NCI-H146 treated with DMSO at 0.1 percent for 48 hours (cell line): ENCODE data around the gene ITGA7.

Experiments
- DNase-seq: peaks from one replicate; lab custom pipeline; 2025; ENCODE audit not compliant: unreplicated experiment; lab: John Stamatoyannopoulos, UW

Gene ITGA7

DNA sequence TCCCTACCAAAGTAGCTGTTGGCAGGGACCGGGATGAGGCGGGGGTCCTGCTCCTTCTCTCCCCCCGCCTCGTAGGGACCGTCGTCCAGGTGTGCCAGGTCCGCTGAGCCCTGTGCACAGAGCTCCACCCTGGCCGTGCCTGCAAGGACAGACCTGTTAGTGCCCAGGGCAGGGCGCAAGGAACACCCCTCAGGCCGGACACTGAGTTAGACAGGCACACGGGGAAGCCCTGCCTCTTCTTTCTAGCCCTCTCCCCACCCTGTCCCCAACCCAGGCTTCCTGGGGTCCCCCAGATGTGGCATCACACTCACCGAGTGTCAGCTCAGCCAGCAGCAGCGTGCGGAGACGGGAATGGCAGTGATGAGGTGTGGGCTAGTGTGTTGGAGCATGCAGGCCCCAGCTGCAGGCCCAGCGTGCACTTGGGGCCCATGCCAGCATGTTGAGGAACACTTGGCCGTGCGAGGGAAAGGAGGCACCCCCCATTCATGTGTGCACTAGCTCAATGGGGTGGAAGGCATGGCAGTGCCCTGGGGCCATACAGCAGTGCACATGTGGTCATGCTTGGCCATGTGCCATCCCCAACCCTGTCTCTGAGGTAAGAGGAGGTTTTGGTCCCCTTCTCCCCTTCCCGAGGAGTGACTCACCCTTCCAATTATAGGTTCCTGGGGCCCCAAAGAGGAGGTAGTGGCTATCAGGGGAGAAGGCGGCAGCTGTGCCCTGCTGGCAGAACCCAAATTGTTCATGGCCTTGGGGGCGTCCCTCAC is 7.3 kb downstream of the ITGA7 start:
- DNase-seq = no peak

DNA sequence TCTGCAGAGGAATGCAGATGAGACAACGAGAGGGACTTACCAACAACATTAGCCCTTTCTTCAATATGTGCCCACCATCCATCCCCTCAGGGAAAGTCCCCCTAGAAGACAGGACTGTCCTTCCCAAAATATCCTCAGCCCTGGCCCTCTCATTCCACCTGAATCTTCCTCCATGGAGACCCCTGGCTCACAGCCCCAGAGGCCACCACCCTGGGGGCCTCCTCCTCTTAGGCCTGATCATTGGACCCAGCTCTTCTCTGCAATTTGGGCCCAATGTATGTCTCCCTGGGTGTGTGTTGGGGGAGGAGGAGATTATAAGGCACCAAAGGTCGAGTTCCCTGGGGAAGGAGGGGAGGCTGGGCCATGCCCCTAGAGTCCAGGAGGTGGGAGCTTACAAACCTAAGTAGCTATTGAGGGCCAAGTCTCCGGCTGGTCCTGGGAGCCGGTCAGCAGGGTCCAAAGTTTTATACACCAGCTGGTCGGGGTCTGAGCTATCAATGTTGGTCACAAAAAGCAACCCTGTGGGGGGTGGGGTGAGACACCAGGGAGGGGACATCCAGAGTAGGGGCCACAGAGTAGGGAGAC is 8.1 kb downstream of the ITGA7 start:
- DNase-seq = no peak

DNA sequence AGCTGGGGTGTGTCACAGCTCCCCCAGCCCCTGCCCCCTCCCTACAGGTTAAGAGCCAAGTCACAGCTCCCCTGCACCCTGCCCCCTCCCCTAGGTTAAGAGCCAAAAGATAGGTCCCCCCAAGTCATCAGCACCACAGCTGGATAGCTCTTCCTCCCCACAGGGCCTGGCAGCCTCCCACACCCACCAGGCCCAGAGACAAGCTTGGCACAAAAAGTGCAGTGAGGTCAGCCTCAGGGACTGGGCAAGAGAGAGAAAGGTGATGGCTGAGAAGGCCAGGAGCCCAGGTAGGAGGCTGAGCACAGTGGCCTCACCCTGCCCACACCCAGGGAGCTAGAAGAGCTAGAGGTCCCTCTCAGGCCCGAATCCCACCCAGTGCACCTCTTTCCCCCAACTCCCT is 8.7 kb downstream of the ITGA7 start:
- no peak for DNase-seq

DNA sequence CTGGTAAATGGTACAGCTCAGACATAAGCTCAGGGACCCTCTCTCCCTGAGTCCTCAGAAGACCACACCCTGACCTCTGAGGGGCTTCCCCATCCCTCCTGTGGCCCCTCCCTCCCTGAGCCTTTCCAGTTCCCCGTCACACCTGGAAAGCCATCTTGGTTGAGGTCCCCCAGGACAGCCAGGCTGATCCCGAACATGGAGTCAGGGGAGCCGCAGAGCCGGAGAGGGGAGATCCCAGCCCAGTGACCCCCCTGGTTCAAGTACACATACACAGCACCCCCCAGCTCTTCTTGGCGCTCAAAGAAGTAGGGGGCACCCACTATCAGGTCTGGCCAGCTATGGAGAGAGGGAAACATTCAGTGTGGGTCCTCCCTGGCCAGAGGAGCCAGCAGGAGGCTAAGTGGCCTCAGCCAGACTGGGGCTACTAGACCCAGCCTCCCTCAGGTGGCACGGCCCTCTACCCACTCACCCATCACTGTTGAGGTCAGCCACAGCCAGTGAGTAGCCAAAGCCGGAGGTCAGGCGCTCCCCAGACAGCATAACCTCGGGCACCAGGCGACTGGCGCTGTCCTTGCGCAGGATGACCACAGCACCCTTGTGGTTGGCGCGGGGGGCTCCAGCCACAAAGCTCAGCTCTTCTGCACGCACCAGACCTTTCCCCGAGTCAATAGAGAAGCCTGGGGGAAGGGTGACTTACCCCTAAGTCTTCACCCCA is 9.3 kb downstream of the ITGA7 start:
- DNase-seq = no peak

DNA sequence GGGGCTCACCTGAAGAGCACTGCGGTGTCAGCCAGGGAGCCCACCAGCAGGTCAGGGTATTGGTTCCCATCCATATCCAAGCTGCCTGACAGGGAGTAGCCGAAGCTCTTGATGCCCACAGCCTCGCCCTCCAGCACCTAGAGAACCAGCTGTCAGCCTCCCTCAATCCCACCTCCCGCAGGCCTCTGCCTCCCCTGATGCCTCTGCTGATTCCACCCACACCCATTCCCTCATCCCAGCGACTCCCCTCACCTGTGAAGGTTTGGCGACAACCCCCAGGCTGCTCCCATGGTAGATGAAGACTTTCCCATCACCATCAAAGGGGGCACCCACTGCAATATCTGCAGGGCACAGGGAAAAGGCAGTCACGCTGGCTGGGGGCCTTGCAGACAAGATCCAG is 10.0 kb downstream of the ITGA7 start:
- no peak for DNase-seq

DNA sequence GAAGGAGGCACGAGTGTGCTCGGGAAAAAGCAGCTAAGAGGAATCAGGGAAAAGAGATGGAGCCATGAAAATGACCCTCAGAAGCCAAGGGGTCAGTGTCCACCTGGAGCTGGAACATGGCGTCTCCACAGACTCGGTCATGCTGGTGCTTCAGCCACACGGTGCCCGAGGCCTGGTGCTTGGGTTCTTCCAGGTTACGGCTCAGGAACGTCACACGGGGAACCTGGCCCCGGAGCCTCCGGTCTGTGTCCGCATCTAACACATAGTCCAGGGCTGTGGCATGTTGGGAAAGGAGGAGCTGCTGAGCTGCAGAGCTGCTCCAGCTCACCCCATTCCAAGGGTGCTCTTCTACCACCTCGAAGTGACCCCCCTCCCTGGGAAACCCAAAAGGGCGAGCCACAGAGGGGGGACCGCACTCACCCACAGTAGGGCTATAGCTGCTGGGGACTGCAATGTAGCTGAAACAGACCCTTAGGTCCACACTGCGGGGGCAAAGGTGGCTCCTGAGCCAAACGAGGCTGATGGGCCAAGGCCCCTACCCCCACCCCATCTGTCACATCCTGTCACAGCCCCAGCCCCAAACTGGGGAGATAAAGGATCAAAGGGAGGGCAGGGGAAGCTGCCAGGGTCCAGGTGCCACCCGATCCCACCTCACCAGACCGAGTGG is 10.8 kb downstream of the ITGA7 start:
- DNase-seq = no peak

DNA sequence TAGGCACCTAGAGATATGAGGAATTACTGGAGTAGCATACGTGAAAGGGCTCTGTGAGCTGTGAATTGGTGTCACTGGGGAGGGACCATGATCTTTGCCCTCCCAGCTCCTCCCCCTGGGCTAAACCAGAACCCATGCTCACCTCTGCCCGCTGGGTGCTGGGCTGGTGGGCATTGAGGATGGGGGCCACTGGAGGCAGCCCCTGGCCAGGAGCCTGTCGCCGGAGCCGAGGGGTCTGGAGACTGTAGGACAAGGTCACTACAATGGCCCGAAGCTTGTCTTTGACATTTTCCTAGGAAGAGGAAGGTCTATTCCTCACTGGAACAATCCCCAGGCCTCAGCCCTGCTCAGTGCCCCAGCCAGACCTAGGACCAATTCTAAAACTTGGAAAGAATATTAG is 11.6 kb downstream of the ITGA7 start:
- DNase-seq = no peak

DNA sequence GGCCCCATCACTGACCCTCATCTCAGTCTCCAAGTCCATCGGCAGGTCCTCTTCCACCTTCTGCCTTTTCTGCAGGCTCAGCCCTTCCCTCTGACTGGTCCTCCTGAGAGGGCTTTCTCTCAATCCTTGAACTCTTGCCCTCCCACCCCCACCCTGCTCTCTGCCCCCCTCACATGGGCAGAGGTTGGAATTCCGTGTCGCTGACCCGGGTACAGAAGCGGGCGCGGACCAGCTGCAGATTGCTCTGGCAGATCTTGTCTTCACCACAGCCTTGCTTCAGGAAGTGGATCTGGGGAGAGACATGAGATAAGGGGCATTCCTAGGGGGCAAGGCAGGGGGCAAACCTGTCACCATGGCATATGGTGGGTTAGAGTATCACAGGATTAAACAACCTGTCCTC is 12.4 kb downstream of the ITGA7 start:
- no peak for DNase-seq

DNA sequence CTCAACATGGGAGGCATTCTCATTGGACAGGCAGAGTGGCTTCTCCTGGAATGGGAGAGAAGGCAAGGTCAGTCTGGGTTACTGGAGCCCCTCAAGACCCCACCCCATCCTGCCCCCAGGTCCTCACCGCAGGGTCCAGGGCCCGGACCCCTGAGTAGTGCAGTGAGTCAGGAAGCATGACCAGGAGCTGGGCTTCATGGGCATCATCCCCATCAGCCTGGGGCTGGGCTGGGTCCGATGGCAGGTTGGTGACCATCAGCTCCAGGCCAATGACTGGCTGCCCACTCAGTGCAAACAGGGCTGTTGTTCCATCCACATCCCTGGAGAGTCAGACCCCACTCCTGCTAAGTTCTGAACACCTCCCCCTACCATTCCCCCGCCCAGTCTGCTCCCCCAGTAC is 13.1 kb downstream of the ITGA7 start:
- DNase-seq = no peak

DNA sequence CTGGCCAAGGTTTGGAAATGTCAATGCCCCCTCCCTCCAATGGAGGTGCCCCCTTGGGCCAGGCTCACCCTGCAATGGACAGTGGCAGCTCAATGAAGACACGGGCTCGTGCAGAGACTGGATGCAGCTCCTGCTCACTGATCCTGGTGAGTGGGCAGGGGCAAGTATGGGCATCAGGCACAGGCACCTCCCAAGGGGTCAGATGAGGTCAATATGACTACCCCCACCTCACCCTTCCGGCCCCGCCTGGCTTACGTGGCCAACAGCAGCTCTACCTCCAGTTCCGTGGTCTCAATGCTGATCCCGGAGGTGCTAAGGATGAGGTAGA is 13.6 kb downstream of the ITGA7 start:
- DNase-seq = no peak

DNA sequence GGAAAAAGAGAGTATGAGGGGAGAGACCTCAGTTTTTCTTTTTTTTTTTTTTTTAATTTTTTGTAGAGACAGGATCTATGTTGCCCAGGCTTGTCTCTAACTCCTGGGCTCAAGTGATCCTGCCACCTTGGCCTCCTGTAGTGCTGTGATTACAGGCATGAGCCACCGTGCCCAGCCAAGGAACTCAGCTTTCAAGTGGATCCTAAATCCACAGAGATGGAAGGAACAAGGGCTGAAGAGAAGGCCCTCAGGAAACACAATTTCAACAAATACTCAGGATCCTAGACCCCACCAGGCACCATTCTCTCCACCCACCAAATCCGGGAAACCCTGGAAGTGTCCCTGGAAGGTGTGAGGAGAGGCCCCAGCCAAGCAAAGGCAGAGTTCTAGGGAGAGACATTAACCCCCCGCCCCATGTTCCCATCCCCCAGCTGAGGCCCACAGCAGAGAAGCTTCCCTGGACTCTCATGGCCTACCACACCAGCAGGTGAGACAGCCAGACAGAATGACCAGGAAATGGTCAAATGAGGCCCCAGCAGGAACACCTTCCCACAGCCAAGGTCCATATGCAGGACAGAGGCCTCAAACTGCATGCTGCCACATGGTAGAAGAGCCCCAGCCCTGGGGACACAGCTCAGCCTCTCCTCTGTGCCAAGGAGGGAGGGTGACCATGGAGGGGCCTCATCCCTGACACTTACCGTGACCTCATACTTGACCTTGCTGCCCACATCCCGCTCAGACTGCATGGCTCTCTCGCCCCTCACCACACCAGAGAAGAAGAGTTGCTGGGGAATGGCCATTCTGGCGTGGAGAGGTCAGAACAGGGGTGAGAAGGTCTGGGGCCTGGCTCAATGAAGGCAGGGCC is 14.1 kb downstream of the ITGA7 start:
- no peak for DNase-seq

DNA sequence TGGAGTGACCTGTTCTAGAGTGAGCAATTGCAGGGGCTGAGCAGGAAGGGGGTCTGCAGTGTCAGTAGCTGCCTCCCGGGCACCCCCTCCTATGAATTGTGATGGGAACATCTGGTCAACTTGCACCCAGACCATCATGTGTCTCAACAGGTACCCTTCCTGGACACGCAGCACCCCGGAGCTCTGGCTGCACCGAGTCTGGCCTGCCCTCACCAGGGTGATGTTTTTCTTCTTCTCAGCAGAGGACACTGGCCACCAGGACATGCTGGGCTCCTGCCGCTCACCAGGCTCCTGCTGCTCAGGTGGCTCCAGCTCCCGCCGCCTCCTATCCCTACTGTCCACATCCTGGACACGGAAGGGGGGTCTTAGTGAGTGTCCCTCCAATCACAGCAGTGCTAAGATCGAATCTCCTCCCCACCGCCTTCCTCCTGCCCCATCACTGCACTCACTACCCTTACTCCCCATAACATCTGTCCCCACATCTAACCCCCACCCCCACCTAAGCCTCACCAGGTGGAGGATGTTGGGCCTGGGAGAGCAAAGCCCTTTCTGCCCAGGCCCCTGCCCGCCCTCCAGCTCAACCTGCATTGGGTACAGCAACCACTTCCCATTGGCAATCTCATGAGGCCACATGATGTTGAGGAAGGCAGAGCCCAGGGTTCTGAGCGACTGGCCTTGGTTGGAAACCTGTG is 14.9 kb downstream of the ITGA7 start:
- DNase-seq = no peak

DNA sequence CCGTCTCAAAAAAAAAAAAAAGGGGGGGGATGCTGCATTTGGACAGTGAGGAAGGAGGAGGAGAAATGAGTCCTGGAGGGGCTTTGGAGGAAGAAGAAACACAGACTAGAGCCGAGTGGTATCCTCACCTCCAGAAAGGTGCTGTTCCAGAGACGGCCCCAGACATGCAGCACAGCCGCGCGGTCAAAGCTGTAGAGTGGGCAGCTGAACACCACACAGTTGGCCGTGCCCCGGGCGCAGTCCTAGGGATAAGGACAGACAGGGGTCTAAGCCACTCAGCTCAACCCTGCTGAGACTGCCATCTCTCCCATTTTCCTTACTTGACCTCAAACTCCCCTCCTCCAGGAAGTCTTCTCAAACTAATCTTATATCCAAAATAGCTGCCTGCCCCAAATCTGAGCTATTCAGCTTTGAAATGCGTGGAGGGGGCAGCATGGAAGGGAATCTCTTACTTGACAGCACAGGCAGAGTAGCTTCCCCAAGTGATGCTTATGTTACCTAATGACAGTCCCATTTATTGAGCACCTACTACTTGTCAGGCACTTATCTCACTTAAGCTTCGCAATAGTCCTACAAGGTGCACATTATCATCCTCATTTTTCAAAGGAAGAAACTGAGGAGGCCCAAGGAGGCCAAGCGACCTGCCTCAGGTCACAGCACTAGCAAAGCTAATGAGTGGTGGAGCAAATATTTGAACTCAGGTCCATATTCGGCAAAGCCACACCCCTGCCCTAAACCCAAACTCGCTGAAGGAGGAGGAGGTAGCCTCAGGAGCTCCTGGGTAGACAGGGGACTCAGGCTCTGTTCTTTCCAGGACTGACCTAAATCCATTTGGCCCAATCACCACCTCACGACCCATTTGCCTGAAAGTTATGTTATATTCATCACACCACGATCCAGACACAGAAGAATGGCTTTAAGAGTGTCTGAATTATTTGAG is 18.7 kb downstream of the ITGA7 start:
- no peak for DNase-seq

DNA sequence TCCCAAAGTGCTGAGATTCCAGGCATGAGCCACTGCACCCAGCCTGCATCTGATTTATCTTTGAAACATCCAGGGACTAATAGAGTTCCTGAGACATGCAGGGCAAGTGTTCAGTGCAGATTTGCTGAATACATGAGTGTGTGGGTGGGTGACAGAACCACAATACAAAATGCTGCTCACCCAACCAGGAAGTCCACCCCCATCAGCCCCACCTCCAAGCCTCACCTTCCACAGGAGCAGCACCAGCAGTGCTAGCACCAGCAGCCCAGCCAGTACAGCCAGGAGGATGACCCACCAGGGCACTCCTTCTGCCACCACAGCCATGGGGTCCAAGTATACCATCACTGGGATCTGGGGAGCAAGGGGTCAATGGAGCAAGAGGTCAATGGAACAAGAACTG is 20.0 kb downstream of the ITGA7 start:
- no peak for DNase-seq

DNA sequence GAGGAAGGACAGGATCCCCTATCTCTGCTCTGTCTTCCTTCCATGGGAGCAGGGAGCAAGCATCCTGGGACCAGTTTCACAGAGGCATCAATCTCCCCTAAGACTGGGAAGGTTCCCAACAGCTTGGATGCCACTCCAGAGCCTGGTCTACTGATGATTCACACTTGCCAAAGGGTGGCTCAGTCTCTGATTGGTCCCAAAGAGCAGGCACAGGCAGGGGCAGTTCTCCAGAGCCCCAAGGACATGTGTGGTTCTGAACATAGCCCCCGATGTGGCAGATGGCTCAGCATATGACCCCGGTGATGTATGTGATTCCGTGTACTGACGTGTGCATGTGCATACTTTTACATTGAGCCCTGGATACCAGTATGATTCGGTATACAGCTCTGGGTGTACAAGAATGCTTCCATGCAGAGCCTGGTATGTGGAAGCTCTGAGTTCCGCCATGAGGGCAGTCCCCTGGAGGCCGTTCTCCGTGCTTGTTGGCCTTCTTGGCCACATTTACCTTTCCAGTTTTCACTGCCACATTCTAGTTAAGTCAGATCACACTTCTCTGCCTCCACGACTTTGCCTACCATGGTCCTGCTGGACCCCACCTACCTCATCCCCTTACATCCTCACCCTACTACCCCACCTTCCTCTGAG is 21.2 kb downstream of the ITGA7 start:
- DNase-seq = no peak

DNA sequence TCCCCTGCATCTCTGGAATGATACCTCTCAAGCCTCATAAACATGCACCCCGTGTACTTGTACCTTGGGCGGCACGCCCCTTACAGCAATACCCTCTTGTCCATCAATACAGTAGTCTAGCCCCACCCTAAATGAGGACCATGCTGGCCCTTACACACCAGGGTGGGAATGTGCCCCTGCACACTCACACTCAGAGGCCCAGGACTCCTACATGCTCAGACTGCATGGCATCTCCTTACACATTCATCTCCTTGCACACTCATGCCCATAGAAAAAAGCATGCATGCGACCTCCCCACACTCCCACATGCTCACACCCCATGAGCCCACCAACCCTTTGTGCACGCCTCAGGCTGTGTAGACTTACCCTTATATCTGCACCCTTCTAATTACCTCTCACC is 22.0 kb downstream of the ITGA7 start:
- DNase-seq = no peak

DNA sequence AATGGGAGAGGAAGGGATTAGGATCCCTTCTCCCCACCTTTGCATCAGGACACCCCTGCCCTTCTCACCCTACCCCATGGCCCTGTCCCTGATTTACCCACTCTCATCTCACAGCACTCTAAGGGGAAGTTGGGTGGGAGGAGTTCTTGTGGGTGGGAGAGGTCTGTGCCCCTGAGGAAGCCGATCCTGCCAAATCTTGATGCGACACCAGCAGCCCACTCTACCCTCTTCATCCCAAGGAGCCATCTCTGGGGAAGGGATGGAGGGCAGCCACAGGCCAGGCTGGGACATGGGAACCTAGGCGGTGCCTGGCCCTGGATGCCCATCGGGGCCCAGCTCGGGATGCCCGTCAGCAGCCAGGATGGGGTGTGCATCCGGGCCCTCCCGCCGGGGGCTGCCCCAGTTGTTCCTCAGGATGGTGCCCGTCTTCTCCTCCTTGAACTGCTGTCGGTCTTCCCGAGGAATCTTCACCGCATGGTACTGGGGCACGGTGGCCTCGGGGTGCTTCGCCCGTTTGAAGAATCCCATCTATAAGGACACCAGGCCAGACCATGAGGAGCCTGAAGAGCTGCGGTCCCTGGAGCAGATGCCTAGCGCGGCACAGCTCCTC is 22.8 kb downstream of the ITGA7 start:
- no peak for DNase-seq

DNA sequence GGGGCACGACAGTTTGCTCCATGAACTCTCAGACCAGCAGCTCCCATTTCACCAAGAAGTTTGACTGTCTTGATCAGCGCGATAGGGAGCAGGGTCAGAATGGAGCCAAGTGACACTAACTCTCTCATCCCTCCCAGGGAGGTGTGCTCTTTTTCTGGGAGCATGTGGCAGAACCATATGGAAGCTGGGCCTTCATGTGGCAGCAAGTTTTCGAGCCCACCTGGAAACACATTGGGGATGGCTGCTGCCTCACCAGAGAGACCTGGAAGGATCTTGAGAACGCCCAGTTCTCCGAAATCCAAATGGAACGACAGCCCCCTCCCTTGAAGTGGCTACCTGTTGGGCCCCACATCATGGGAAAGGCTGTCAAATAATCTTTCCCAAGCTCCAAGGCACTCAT is 24.0 kb downstream of the ITGA7 start:
- DNase-seq = no peak
